22Rv1 (cell line): ENCODE data around the gene CDH18.

Source experiments
- H3K27ac ChIP-seq: fragments of 450-650 bp; 2 replicates; pipeline ENCODE4 v1.5.1; 2017
- CTCF ChIP-seq: fragments of 450-650 bp; IDR thresholded peaks from 2 replicates; pipeline ENCODE4 v1.5.1; 2017; ENCODE audit warnings: mild to moderate bottlenecking
- ZFX ChIP-seq: fragments of 450-650 bp; IDR thresholded peaks from 2 replicates; pipeline ENCODE4 v1.6.1; 2017; ENCODE audit warnings: antibody characterized with exemption, borderline replicate concordance

CDH18 gene

GRCh38 chr5:19886123-19886917 is 101.7 kb downstream of the CDH18 start:
- no peak for TF ChIP-seq ZFX
- no peak for TF ChIP-seq CTCF
- H3K27ac ChIP-seq: no peak overlapping the region

- no peak for TF ChIP-seq ZFX
- TF ChIP-seq CTCF: no peak
- no peak overlapping the region for H3K27ac ChIP-seq
Measured at GRCh38 chr5:19885040-19885824, 102.8 kb downstream of the CDH18 start.

GRCh38 chr5:19880859-19881436 is 107.1 kb downstream of the CDH18 start:
- TF ChIP-seq CTCF (no peak), ZFX (no peak)
- H3K27ac ChIP-seq: no peak overlapping the region

- TF ChIP-seq CTCF (no peak), ZFX (no peak)
- H3K27ac ChIP-seq: no peak overlapping the region
Measured at GRCh38 chr5:19880458-19880857, 107.5 kb downstream of the CDH18 start.

- H3K27ac ChIP-seq: no peak overlapping the region
- TF ChIP-seq ZFX (no peak), CTCF (no peak)
Measured at GRCh38 chr5:19874811-19875210, 113.2 kb downstream of the CDH18 start.

GRCh38 chr5:19866090-19866450 is 121.9 kb downstream of the CDH18 start:
- no peak for TF ChIP-seq ZFX
- TF ChIP-seq CTCF: no peak

More at GRCh38 chr5:19866090-19866450, 121.9 kb downstream of the CDH18 start:
- no peak overlapping the region for H3K27ac ChIP-seq
